HEK293T (cell line): ENCODE data around the gene LRRC18.

ENCODE experiments used
- BHLHE40 ChIP-seq: fragments of 450-650 bp; IDR thresholded peaks from 2 replicates; pipeline ENCODE4 v1.6.1; 2016; ENCODE audit warnings: mild to moderate bottlenecking, moderate library complexity, borderline replicate concordance
- CTBP1 ChIP-seq: fragments of 450-650 bp; IDR thresholded peaks from 2 replicates; pipeline ENCODE4 v1.6.1; 2016; ENCODE audit warnings: borderline replicate concordance
- ELF4 ChIP-seq: fragments of 450-650 bp; IDR thresholded peaks from 2 replicates; pipeline ENCODE4 v1.6.1; 2017; ENCODE audit warnings: antibody characterized with exemption
- FOXA1 ChIP-seq: fragments of 450-650 bp; IDR thresholded peaks from 2 replicates; pipeline ENCODE4 v1.6.1; 2016; ENCODE audit warnings: mild to moderate bottlenecking
- FOXK2 ChIP-seq: fragments of 450-650 bp; IDR thresholded peaks from 2 replicates; pipeline ENCODE4 v1.6.1; 2016; ENCODE audit warnings: mild to moderate bottlenecking
- FOXM1 ChIP-seq: fragments of 450-650 bp; IDR thresholded peaks from 2 replicates; pipeline ENCODE4 v1.6.1; 2017; ENCODE audit warnings: mild to moderate bottlenecking, borderline replicate concordance
- HDGF ChIP-seq: fragments of 450-650 bp; IDR thresholded peaks from 2 replicates; pipeline ENCODE4 v1.6.1; 2017; ENCODE audit warnings: antibody characterized with exemption, borderline replicate concordance
- L3MBTL2 ChIP-seq: fragments of 450-650 bp; conservative IDR thresholded peaks from 2 replicates; pipeline ENCODE4 v1.6.1; 2016; ENCODE audit warnings: mild to moderate bottlenecking
- PKNOX1 ChIP-seq: fragments of 450-650 bp; IDR thresholded peaks from 2 replicates; pipeline ENCODE4 v1.6.1; 2016
- SP1 ChIP-seq: fragments of 450-650 bp; IDR thresholded peaks from 2 replicates; pipeline ENCODE4 v1.6.1; 2017
- SUZ12 ChIP-seq: fragments of 450-650 bp; IDR thresholded peaks from 2 replicates; pipeline ENCODE4 v1.6.1; 2016; ENCODE audit warnings: mild to moderate bottlenecking
- TARDBP ChIP-seq: fragments of 450-650 bp; IDR thresholded peaks from 2 replicates; pipeline ENCODE4 v1.6.1; 2016

- TF ChIP-seq BHLHE40 (no peak), ELF4 (no peak), SP1 (no peak), HDGF (no peak), FOXM1 (no peak), PKNOX1 (no peak), FOXA1 (no peak), TARDBP (no peak), L3MBTL2 (no peak), FOXK2 (no peak), CTBP1 (no peak), SUZ12 (no peak)
Observed at GRCh38 chr10:48938281-48938680, 1.4 kb downstream of the LRRC18 start.
